Endothelial cell of umbilical vein (primary cell): ENCODE measurements around the gene SORCS2.

Source experiments
- FOS ChIP-seq: IDR thresholded peaks from 2 replicates; pipeline ENCODE4 v1.6.1; 2011; ENCODE audit warnings: mild to moderate bottlenecking, low read length, moderate library complexity, borderline replicate concordance; ENCODE audit not compliant: insufficient read depth
- MAX ChIP-seq: IDR thresholded peaks from 2 replicates; pipeline ENCODE4 v1.6.1; 2011; ENCODE audit not compliant: insufficient read depth, insufficient read length
- MYC ChIP-seq: IDR thresholded peaks from one replicate; pipeline ENCODE4 v1.6.1; 2011; ENCODE audit warnings: mild to moderate bottlenecking, low read depth, low read length
- POLR2A ChIP-seq: IDR thresholded peaks from 2 replicates; pipeline ENCODE4 v1.6.1; 2012; ENCODE audit warnings: low read depth, mild to moderate bottlenecking, control low read depth, low read length
- POLR2AphosphoS5 ChIP-seq: IDR thresholded peaks from 2 replicates; pipeline ENCODE4 v1.6.1; 2012; ENCODE audit warnings: low read depth, mild to moderate bottlenecking, control low read depth, low read length, moderate library complexity; ENCODE audit not compliant: insufficient read depth
- TF ChIP-seq, protein P1 (sequence below), 2 donors: IDR thresholded peaks; 1 replicate in 1 of 2; 2 replicates in 1 of 2; pipeline ENCODE4 v1.5.1; 2011; ENCODE audit warnings: low read length in 2 of 2, mild to moderate bottlenecking in 2 of 2, moderate library complexity in 2 of 2, control low read depth in 1 of 2, inconsistent platforms in 1 of 2, low read depth in 1 of 2; ENCODE audit not compliant: insufficient read depth in 1 of 2; ENCODE audit errors: extremely low read depth in 1 of 2

GRCh38 chr4:7422151-7422897 is 230.0 kb downstream of the SORCS2 start:
- TF ChIP-seq, protein P1, sequence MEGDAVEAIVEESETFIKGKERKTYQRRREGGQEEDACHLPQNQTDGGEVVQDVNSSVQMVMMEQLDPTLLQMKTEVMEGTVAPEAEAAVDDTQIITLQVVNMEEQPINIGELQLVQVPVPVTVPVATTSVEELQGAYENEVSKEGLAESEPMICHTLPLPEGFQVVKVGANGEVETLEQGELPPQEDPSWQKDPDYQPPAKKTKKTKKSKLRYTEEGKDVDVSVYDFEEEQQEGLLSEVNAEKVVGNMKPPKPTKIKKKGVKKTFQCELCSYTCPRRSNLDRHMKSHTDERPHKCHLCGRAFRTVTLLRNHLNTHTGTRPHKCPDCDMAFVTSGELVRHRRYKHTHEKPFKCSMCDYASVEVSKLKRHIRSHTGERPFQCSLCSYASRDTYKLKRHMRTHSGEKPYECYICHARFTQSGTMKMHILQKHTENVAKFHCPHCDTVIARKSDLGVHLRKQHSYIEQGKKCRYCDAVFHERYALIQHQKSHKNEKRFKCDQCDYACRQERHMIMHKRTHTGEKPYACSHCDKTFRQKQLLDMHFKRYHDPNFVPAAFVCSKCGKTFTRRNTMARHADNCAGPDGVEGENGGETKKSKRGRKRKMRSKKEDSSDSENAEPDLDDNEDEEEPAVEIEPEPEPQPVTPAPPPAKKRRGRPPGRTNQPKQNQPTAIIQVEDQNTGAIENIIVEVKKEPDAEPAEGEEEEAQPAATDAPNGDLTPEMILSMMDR (IDR thresholded peaks at IDR 0.05; ENCODE audit: extremely low read depth in 1 of 2, insufficient read depth in 1 of 2, low read depth in 1 of 2, low read length in 2 of 2), result no peak
- TF ChIP-seq POLR2A, result no peak
- TF ChIP-seq POLR2AphosphoS5, result no peak
- TF ChIP-seq MAX, result no peak
- TF ChIP-seq FOS, result no peak
- no peak for TF ChIP-seq MYC
